Measurements from ENCODE around the gene GALNT7.

The GALNT7 gene

GRCh38 chr4:173346074-173346473 lies 177.5 kb downstream of the GALNT7 start:
- ChIA-PET CTCF (interaction anchor here (0.7 to 1.7 kb wide), 4 partner anchors 10 to 28 kb away, joined by 3 to 4 read pairs (median 3); no protein-coding TSS in a partner anchor), POLR2A (interaction anchor here (1.0 to 2.5 kb wide), 4 partner anchors 11 to 26 kb away, joined by 3 to 31 read pairs (median 6); partner anchors contain the start of gene HMGB2)
- Histone ChIP-seq H3K4me3 (ENCODE audit: low read depth, low read length) (no peak overlapping the region), H3K27ac (ENCODE audit: extremely low read depth, low read depth, low read length) (no peak overlapping the region), H3K36me3 (ENCODE audit: control insufficient read depth in 2 of 2, insufficient read depth in 1 of 2, low read length in 2 of 2) (no peaks in the 10 kb centered on the region), H3K4me1 (ENCODE audit: control insufficient read depth, insufficient read depth, low read length) (no peaks in the 10 kb centered on the region), H3K9me3 (ENCODE audit: control insufficient read depth, insufficient read depth, low read depth, low read length) (no peaks in the 10 kb centered on the region)
- TF ChIP-seq ATF2 (tag by site-specific recombination; IDR thresholded peaks at IDR 0.05; ENCODE audit: low read depth): no peak
- no peak for TF ChIP-seq KLF1 (tag by site-specific recombination; IDR thresholded peaks at IDR 0.05)

- POLR2A ChIA-PET: interaction anchor here (1.2 kb wide), 1 partner anchor 13 kb away, joined by 5 read pairs; the partner anchor contains the start of gene HMGB2
- Histone ChIP-seq H3K27ac (ENCODE audit: extremely low read depth, low read depth, low read length) (no peak overlapping the region), H3K9me3 (ENCODE audit: control insufficient read depth, insufficient read depth, low read depth, low read length) (no peaks in the 10 kb centered on the region), H3K4me3 (ENCODE audit: low read depth, low read length) (no peak overlapping the region), H3K36me3 (ENCODE audit: control insufficient read depth in 2 of 2, insufficient read depth in 1 of 2, low read length in 2 of 2) (no peaks in the 10 kb centered on the region), H3K4me1 (ENCODE audit: control insufficient read depth, insufficient read depth, low read length) (no peaks in the 10 kb centered on the region)
- no peak for TF ChIP-seq ZNF18 (tag by site-specific recombination; IDR thresholded peaks at IDR 0.05)
- TF ChIP-seq ZNF555 (tag by site-specific recombination; conservative IDR thresholded peaks at IDR 0.05): no peak
- TF ChIP-seq ZNF776 (tag by site-specific recombination; IDR thresholded peaks at IDR 0.05; ENCODE audit: borderline replicate concordance): no peak
- no peak for TF ChIP-seq OVOL3 (tag by site-specific recombination; IDR thresholded peaks at IDR 0.05)
- TF ChIP-seq ATF2 (tag by site-specific recombination; IDR thresholded peaks at IDR 0.05; ENCODE audit: low read depth): no peak
- no peak for TF ChIP-seq ZNF560 (tag by site-specific recombination; IDR thresholded peaks at IDR 0.05; ENCODE audit: borderline replicate concordance)
- TF ChIP-seq BCL6B (tag by site-specific recombination; IDR thresholded peaks at IDR 0.05): no peak
- no peak for TF ChIP-seq ZNF157 (tag by site-specific recombination; IDR thresholded peaks at IDR 0.05)
- no peak for TF ChIP-seq ZNF521 (tag by site-specific recombination; IDR thresholded peaks at IDR 0.05)
- TF ChIP-seq EGR2 (tag by site-specific recombination; IDR thresholded peaks at IDR 0.05; ENCODE audit: low read depth): no peak
- TF ChIP-seq ZNF692 (tag by site-specific recombination; IDR thresholded peaks at IDR 0.05): no peak
- TF ChIP-seq ZNF311 (tag by site-specific recombination; IDR thresholded peaks at IDR 0.05; ENCODE audit: borderline replicate concordance): no peak
- no peak for TF ChIP-seq ZNF549 (tag by site-specific recombination; IDR thresholded peaks at IDR 0.05)
- CTCF ChIA-PET: interaction anchor here (0.7 to 1.7 kb wide), 2 partner anchors 13 to 306 kb away, joined by 3 to 4 read pairs; no protein-coding TSS in a partner anchor
These were observed 178.9 kb downstream of the GALNT7 start for GRCh38 chr4:173347467-173347866.
